Posterior vena cava (tissue), 2 donors: Measurements from ENCODE around the gene NCKAP5. TPM values are rescaled to one million over a fixed set of nuclear protein-coding genes. Genes with fewer than 3 reads are reported as not detected.
"Not testable (repeated sequence)": the region's sequence is repeated elsewhere in the genome, so short reads cannot be mapped to it uniquely, and the experiment has no call there.

Experiments used
- DNase-seq: peaks from one replicate; pipeline ENCODE4 v3.0.0-alpha.2; 2020; ENCODE audit warnings: low spot score
- intact Hi-C, 2 donors: fragments of 100-400 bp; cut with DNase I; formaldehyde crosslinking; loops; one replicate each; pipeline versions ENCODE4 v1.14.1 to v1.14.2; 2022 to 2023
- total RNA-seq, 2 donors: library from RNA; stranded (reverse); fragmentation: NEBNext Ultra II Directional; extraction: Animal tissue kit (Norgen Biotek cat#: 25700); gene quantifications; one replicate each; pipeline ENCODE4 v1.2.1, GENCODE V29; 2021
- donor health status: DM: yes; HTN: yes; CAD: no.
- donor health status: DM: yes; HTN: yes; CAD: no.

NCKAP5 gene
- total RNA-seq, 2 donors from 2014 or later = 2.0 to 2.1 TPM

DNA sequence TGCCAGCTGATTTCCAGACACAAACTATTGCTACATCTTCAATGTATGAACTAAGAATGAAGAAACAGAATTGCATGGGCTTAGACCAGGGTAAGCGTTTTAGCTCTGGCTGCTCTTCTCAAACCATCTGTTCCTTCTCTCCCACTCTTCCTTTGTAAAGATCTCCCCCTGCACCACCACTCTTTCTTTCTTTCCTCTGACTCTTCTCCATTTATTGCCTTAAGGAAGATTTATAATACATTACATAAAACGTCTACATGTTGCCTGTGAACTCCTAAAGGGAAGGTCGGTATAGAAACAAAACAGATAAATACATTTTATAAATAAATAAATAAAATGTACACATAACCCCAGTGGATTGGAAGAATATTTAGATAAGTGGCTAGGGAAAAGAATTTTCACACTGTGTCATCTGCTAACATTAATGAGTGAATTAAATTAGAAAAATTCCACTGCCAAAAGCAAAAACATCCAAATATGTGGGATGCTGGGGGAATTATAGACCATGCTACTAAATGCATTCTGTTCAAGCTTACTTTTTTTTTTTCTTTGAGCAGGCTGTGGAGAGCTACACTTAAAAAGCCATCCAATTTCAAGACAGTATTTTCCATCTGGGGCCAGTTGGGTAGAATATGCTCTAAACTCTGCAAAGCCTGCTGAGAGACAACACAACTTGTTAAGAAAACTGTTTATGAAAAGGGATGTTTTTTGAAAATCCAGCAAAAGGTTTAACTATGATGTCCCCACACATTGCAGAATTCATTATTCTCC, 41.5 kb downstream of the NCKAP5 start:
- no peak for DNase-seq
- intact Hi-C loops = no loop called here

DNA sequence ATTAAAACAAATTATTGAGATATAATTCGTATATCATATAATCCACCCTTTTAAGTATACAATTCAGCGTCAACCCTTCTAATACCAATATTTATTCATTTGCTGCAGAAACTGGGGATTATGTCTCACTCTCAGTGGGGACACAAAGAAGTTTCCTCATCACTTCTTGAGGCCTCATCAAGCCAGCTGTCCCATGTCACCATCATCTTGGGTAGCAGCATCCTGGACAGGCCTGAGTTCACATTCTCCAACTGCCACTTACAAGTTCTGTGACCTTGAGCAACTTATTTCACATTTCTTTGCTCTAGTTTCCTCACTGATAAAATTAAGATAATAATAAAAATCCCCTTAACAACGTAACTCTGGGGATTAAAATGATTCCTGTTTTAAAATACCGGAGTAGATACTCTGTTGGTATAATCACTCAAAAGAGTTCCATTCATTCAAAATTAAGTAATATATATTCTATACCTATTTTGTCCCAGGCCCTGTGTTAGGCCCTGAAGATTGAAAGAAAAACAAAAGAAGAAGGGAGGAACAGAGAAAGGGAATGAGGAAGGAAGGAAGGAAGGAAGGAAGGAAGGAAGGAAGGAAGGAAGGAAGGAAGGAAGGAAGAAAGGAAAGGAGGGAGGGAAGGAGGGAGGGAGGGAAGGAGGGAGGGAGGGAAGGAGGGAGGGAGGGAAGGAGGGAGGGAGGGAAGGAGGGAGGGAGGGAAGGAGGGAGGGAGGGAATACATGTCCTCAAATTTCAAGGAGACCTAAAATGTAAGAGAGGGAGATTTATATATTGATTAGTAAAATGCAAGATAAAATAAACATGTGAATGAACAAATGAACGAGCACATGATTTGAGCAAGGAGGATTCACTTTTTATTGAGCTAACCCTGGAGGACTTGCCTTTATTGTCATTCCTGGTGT, 42.4 kb downstream of the NCKAP5 start:
- intact Hi-C loops = no loop called here
- DNase-seq = no peak

DNA sequence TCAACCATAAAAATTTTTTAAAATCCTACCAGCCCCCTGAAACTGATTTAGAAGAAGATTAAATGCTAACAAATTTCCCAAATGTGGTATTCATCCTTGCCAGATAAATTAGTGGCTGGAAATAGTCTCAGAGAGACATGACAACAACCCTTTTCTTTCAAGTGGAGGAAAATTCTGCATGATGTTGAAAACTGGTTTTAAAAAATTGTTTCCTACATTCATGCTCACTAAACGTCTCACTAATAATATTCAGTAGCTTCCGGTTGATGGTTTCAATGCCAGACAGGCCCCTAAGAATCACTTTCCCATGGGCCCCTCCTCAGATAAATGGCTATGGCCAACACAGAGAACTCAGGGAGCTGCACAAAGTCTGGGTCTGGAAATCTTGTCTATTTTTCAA, 43.2 kb downstream of the NCKAP5 start:
- no peak for DNase-seq
- intact Hi-C loops = no loop called here

DNA sequence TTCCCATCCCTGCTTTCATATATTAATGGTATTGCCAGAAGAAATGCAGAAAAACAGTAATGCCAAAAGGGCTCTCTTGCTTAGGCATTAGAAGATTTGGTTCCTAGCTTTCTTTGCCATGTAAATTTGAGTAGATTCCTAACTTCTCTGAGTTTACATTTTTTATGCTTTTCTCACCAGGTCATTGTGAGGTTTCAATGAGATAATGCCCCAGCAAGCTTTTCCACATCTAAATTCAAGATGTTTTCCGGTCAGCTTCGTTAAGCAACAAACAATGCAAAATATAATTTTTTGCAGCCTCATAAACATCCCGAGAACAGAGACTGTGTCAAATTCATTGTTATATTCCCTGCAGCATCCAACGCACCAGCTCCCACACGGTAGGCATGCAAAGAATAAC, 44.9 kb downstream of the NCKAP5 start:
- intact Hi-C loops = no loop called here
- DNase-seq = no peak

DNA sequence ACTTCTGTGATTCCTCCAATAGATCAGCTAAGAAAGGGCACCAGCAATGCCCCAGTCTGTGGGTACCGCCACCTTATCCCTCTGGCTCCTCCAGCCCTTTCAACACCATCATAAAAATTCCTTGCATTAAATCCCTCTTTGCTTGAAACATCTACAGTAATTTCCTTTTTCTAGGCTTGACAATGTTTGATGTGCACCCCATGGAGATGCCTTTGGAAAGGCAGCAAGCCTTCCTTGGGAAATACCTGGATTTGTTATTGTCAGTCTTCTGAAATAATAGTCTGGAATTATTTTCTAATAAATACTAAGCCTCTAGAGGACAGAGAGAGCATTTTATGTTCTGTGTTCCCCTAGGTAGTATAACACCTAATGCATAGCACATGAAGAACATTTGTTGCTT, 46.1 kb downstream of the NCKAP5 start:
- intact Hi-C loops = no loop called here
- no peak for DNase-seq

DNA sequence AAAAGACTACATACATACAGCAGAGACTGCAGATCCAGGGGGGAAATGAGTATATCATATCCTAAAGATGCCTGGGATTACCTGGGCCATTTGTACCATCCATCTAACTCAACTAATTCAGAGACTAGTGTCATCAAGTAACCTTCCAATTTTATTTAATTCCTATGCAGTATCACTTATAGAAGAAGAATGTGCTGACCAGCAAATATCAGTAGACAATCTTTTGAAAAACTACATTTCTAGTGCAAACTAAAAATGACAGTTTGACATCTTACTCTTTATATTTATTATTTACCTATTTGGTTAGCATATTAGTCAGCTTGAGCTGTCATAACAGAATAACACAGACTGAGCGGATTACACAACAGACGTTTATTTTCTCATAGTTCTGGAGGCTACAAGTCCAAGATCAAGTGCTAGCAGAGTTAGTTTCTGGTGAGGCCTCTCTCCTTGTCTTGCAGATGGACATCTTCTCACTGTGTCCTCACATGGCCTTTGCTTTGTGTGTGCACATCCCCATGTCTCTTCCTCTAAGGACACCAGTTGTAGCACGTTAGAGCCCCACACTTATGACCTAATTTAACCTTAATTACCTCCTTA, 47.0 kb downstream of the NCKAP5 start:
- DNase-seq = no peak

DNA sequence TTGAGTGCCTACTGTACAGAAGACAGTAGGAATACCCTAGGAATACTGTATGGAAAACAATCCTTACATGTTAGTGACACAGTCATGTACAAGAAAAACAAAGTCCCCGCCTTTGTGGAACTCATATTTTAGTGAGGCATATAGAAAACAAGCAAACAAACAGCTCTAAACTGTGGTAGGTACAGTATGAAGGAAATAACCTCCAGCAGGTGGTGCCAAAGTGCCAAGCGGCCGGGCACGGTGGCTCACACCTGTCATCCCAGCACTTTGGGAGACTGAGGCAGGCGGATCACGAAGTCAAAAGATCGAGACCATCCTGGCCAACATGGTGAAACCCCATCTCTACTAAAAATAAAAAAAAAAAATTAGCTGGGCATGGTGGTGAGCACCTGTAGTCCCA, 48.6 kb downstream of the NCKAP5 start:
- DNase-seq, intact Hi-C loops: not testable (repeated sequence)

More for the DNA sequence above, 47.0 kb downstream of the NCKAP5 start:
- intact Hi-C loops = no loop called here

DNA sequence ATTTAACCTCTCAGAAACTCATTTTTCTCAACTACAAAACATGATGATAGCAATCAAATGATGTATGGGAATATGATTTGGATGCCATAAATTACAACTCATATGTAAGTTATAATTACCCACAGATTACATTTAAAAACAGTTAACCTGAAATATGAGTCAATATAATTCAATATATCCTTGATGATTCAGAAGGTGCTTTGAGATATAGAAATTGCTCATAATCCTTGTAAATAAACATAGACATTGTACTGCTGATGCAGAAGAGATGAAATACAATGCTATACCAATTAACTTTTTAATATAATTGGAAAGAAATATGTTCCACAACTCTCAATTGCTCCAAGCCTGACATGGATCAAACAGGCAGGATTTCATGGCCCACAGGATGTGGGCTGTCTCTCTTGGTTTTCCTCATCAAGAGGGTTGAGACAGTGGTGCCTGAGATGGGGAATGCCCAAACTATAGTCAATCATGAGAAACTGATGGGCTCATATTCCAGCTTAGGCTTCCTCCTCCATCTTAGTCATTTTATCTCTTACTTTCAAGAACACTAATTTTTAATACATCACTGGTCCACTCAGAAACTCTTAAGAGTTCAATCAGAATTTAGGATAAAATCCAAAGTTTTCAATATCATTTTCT, 49.4 kb downstream of the NCKAP5 start:
- no peak for DNase-seq
- intact Hi-C loops = no loop called here

DNA sequence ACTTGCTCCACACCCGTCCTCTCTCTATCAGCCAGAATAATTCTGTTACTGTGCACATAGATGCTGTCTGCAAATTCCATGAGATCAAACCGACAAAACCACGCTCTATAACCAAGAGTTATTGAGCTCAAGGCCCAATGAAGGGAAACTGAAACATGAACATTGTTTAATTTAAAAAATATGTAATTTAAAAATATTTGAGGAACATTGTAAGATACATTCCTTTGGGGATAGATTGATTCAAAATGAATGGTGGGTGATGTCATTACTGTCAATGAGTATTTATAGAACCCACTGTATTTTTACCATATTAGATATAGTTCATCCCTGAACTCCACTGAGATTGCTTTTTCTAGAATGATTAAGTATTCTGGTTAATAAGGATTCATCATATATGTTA, 50.4 kb downstream of the NCKAP5 start:
- no peak for DNase-seq
- intact Hi-C loops = no loop called here

DNA sequence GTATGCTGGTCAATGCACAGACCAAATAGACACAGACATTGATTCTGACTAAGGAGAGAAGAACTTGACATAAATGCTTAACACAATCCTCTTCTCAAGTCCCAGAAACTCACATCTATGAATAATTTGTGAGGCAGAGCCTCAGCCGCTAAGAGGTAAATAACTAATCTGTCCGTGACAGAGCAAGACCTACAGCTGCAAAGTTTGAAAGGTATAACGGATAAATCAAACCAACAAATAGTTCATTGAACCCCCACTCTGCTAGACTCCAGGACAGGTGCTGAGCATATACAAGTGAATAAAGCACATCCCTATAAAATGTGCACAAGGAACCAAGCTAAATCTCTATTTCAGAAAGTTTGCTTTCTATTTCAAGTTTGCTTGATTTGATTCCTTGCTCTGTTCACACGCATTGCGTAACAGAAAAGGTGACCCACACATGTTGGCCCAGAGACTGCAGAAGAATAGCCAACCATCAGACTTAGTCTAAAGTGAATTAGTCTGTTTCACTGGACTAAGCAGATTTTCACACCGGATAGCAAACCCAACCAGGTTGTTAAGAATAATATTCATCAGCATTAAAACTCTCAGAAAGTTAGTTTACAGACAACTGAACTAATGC, 51.7 kb downstream of the NCKAP5 start:
- DNase-seq = no peak
- intact Hi-C loops = no loop called here

DNA sequence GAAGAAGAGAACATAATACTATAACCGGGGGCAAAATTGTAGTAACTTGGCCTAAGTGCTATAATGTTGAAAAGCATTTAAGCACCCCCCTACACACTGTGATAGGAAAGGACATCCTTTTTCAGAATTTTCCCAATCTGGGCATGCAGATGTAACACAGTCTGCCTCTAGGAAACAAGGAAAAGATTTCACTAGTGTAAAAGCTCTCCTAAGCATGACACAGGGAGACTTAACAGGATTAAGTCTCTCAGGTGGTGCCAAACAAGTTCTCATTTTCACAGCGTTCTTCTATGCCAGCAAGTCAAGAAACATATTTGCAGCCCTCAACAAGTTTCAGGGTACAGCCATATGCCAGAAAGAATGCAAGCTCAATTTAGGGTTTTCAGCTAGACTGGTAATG, 53.0 kb downstream of the NCKAP5 start:
- intact Hi-C loops = no loop called here
- no peak for DNase-seq

DNA sequence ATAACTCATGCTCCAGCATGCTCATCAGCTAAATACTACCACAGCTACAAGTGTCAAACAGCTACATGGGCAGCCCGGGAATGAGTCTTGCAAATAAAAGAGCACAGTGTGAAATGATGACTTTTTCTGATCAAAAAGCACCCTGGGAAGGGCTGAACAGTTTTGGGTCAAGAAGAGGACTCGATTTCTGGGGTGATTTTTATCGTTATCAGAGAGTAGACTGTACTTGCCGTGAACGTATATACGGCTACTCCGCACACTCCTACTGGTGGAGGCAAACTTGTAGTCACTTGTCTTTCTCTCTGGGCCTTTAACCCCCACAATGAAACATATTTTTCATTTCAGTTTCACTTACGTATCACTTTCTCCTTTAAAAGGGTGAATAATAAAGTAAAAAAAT, 54.4 kb downstream of the NCKAP5 start:
- DNase-seq = no peak
- intact Hi-C loops = no loop called here

DNA sequence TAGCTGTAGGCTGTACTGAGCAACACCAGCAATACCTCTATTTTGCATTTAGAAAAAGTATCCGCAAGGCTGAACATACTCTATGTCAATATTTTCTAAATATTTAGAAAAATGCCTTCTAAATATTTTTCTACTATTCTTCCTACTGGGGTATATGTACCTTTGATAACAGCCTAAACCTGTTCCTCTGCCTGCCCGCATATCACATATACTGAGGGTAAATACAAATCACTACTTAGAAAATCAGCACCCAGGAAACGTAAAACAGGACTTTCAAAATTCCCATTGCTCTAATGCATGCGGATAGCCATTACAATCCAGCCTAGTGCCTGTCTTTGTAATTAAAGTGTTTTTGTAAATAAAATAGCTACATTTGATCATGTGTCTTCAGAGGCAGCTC, 56.1 kb downstream of the NCKAP5 start:
- no peak for DNase-seq
- intact Hi-C loops = no loop called here

DNA sequence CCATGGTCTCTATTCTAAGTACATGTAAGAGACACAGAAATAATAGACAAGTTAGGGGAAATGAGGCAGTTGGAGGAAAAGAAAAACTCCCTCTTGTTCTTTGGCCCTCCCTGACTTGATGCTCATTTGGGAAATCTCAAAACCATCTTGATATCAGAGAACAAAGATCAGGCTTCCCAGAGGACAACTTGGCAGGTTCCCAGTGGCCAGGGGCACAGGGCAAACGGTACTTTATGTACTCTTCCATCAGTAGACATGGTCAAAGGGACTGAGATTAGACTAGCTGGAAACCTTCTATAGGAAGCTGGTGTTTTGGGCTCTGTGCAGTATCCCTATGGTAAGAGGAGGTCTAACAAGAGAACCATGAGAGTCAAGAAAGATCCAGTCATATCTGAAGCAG, 56.6 kb downstream of the NCKAP5 start:
- intact Hi-C loops = no loop called here
- DNase-seq = no peak

DNA sequence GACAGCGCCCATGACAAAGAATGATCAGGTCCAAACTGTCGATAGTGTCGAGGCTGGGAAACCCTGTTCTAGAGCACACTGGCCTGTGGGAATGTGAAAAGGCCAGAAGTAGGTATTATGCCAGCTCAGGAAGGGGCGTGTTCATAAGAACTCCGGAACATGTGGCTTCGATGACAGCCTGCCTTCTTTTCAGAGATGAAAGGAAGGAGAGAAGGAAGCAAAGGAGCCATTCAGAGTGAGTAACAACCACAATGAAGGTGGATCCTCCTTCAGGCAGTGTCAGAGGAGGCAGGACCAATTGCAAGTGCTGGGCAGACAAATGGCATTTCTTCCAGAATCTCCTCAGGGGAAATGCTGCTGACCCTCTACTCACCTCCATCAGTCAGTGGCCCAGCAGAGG, 58.5 kb downstream of the NCKAP5 start:
- DNase-seq = no peak
- intact Hi-C loops = loop anchor here in 1 of 2 donors (10.0 kb wide), 1 partner anchor 575 kb away; no protein-coding TSS in a partner anchor

DNA sequence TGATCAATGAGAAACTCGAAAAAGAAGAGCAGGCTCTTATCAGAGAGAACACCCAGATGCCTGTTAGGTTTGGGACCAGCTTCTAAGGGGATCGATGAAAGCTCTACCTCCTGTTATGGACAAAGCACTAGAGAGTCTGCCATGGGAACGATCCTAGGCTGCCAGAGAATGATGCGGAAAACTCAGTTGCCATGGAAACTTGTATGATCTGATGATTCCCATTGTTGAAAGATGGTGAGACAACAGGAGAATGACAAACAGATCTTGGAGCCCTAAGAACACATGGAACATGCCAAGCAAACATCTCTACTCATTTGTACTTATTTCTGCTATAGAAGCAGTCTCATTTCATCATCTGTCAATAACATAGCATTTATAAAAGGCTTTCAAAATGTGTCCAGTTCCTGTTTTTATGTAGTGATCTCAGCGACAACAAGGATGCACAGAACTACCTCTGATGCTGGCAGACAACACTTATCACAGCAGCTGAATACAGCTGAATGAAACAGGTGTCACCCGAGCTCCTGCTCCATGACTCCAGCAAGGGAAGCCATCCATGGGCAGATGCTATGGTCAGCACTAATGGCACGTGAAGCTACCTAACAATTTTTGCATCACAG, 59.6 kb downstream of the NCKAP5 start:
- DNase-seq = no peak
- intact Hi-C loops = loop anchor here in 1 of 2 donors (10.0 kb wide), 1 partner anchor 576 kb away; no protein-coding TSS in a partner anchor

DNA sequence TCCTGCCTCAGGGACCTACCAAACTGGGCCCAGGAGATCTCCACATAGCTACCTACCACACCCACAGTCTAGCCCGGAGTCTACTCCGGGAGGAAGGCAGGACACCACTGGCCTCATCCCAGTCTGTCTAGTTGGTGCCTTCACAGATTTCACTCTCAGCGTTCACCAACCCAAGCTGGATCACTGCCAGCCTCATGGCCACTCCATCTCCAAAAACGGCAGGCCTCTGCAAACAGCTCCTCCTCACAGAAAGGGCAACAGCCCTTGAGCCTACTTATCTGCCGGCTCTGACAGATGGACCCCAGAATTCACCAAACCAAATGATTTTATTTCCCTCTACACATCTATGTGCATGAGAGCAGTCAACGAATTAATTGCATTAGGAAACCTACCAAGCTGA, 61.3 kb downstream of the NCKAP5 start:
- DNase-seq = no peak
- intact Hi-C loops = loop anchor here in 1 of 2 donors (10.0 kb wide), 1 partner anchor 578 kb away; no protein-coding TSS in a partner anchor
